ENCODE data around the gene POLK. TPM values are rescaled to one million over a fixed set of nuclear protein-coding genes. Genes with fewer than 3 reads are reported as not detected.

The POLK gene
- polyA plus RNA-seq, 1 of the 3 experiments (the other 2 are of a cell fraction): 5.5 TPM

GRCh38 chr5:75475364-75475763 is 36.3 kb upstream of the POLK start:
- H3K27ac ChIP-seq (ENCODE audit: low read depth in 2 of 2, low read length in 1 of 2): no peak overlapping the region
- no peak overlapping the region for H3K4me3 ChIP-seq (ENCODE audit: low read depth in 2 of 2, low read length in 1 of 2)
- DNase-seq: no peak
- H3K9me3 ChIP-seq: no peaks in the 10 kb centered on the region
- H3F3A ChIP-seq (replicated peaks; ENCODE audit: insufficient read depth): no peaks in the 10 kb centered on the region
- H4K20me1 ChIP-seq (ENCODE audit: insufficient read depth): no peaks in the 10 kb centered on the region
- TF ChIP-seq MAX (IDR thresholded peaks at IDR 0.05; ENCODE audit: low read depth): no peak
- TF ChIP-seq RFX5 (IDR thresholded peaks at IDR 0.05; ENCODE audit: low read length): no peak
- no peak for TF ChIP-seq FOSL2 (IDR thresholded peaks at IDR 0.05; ENCODE audit: borderline replicate concordance, low read depth)
- TF ChIP-seq EP300 (IDR thresholded peaks at IDR 0.05; ENCODE audit: borderline replicate concordance in 1 of 2, low read depth in 1 of 2, low read length in 1 of 2): no peak
- TF ChIP-seq USF1 (IDR thresholded peaks at IDR 0.05; ENCODE audit: borderline replicate concordance, low read depth): no peak
- no peak for TF ChIP-seq ZBTB33 (IDR thresholded peaks at IDR 0.05; ENCODE audit: borderline replicate concordance, low read depth)
- TF ChIP-seq USF2 (IDR thresholded peaks at IDR 0.05; ENCODE audit: borderline replicate concordance, low read depth, low read length): no peak
- TF ChIP-seq POLR2AphosphoS5 (IDR thresholded peaks at IDR 0.05; ENCODE audit: low read depth, low read length): no peak
- TF ChIP-seq MXI1 (IDR thresholded peaks at IDR 0.05; ENCODE audit: low read depth, low read length): no peak
- no peak for TF ChIP-seq MEF2A (IDR thresholded peaks at IDR 0.05; ENCODE audit: borderline replicate concordance, low read depth)
- TF ChIP-seq SMC3 (IDR thresholded peaks at IDR 0.05; ENCODE audit: low read depth, low read length): no peak
- no peak for TF ChIP-seq RAD21 (IDR thresholded peaks at IDR 0.05; ENCODE audit: low read length)
- TF ChIP-seq JUND (IDR thresholded peaks at IDR 0.05): no peak
- no peak for TF ChIP-seq CHD2 (IDR thresholded peaks at IDR 0.05; ENCODE audit: low read length, partially characterized antibody)
- TF ChIP-seq NRF1 (IDR thresholded peaks at IDR 0.05; ENCODE audit: low read depth, low read length): no peak
- no peak for TF ChIP-seq REST (IDR thresholded peaks at IDR 0.05; ENCODE audit: low read depth, low read length)
- POLR2A ChIA-PET: no interaction called here
- WGBS (ENCODE audit: low lambda C conversion rate): 95% methylated on average over 4 of the region's 4 CpGs
- no peak overlapping the region for H3K9ac ChIP-seq
- no peak overlapping the region for H2AFZ ChIP-seq (ENCODE audit: low read depth)
- no peak overlapping the region for H3K4me2 ChIP-seq
- peaks cover 31% of the 10 kb centered on the region for H3K79me2 ChIP-seq (ENCODE audit: insufficient read depth)
- no peaks in the 10 kb centered on the region for H3K27me3 ChIP-seq (ENCODE audit: insufficient read depth)
- peaks cover 0 to 1% of the 10 kb centered on the region in 2 experiments for H3K36me3 ChIP-seq (replicated peaks in 1 of 2; ENCODE audit: control insufficient read depth in 1 of 2, insufficient read depth in 2 of 2, low read length in 1 of 2)
- no peaks in the 10 kb centered on the region for H3K9me2 ChIP-seq
- H3K4me1 ChIP-seq (ENCODE audit: control insufficient read depth in 1 of 2, insufficient read depth in 2 of 2, low read depth in 1 of 2, low read length in 1 of 2): no peaks in the 10 kb centered on the region
- CTCF ChIA-PET: no interaction called here
